Stimulated activated CD8-positive, alpha-beta memory T cell treated with anti-CD3 and anti-CD28 coated beads, Interleukin-15, amount 100 ng/mL, for 1 hour (primary cell): Measurements from ENCODE around the gene PLA2G4E.
A peak's percentile ranks its signal among the peaks of the same experiment; 100 is the strongest.

Experiments used
- DNase-seq: peaks from one replicate; pipeline ENCODE4 v3.0.0-alpha.2; 2020; ENCODE audit warnings: low read depth

PLA2G4E gene, protein sequence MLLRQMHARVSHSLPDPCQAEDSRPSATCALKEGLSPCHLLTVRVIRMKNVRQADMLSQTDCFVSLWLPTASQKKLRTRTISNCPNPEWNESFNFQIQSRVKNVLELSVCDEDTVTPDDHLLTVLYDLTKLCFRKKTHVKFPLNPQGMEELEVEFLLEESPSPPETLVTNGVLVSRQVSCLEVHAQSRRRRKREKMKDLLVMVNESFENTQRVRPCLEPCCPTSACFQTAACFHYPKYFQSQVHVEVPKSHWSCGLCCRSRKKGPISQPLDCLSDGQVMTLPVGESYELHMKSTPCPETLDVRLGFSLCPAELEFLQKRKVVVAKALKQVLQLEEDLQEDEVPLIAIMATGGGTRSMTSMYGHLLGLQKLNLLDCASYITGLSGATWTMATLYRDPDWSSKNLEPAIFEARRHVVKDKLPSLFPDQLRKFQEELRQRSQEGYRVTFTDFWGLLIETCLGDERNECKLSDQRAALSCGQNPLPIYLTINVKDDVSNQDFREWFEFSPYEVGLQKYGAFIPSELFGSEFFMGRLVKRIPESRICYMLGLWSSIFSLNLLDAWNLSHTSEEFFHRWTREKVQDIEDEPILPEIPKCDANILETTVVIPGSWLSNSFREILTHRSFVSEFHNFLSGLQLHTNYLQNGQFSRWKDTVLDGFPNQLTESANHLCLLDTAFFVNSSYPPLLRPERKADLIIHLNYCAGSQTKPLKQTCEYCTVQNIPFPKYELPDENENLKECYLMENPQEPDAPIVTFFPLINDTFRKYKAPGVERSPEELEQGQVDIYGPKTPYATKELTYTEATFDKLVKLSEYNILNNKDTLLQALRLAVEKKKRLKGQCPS

DNA sequence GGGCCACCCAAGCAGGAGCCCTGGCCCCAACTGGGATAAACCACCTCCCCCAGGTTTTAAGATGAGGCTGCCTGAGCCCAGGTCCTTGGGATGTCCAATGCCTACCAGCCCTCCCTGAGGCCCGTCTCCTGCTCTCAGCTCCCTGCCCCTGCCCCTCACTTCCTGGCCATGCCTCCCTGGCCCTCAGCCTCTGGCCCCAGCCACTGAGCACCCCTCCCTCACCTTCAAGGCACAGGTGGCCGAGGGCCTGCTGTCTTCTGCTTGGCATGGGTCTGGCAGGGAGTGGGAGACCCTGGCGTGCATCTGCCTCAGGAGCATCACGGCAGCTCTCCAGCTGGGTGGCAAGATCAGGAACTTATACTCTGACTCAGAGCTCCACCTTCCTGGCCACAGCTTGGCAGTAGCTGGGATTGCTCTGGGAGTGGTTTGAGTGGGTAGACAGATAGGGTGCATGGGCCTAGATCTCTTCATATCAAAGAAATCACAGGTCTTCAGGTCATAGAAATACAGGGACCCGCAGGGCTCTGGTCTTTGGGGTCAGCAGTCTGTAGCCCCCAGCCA is at the start of gene PLA2G4E:
PLA2G4E (minus strand) TSS at position 330 of the 561 bp plus-strand sequence; CDS start at position 318, 12 bp downstream.
- DNase-seq, result no peak

DNA sequence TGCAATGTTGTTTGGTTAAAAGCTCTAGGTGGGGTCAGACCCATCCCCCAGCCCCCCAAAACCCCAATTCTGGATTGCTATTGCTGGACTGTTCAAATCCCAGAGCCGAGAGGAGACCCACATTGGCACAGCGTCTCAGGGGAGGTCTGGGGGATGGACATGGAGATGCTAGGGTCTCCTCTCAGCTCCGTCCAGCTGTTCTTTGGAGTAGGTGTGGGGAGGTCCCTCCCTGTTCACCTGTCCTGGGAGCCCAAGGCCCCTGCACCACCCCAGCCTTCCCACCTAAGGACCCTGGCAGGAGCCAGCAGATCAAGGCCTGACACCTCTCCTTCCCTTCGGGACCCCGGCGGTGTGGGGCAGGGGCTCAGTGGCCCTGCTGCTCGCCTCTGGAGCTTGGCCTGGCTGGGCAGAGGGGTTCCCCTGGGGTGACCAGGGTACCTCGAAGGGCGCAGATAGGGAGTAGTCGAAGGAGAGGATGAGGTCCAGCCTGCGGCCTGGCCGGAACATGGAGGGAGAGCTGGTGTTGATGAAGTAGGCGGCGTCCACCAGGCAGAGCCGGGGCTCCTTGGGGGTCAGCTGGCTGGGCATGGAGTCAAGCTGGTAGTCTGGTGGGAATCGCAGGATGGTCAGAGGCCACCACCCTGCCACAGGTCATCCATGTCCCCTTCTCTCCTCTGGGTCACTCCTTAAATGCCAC is 49.6 kb upstream of the PLA2G4E start:
- no peak for DNase-seq

DNA sequence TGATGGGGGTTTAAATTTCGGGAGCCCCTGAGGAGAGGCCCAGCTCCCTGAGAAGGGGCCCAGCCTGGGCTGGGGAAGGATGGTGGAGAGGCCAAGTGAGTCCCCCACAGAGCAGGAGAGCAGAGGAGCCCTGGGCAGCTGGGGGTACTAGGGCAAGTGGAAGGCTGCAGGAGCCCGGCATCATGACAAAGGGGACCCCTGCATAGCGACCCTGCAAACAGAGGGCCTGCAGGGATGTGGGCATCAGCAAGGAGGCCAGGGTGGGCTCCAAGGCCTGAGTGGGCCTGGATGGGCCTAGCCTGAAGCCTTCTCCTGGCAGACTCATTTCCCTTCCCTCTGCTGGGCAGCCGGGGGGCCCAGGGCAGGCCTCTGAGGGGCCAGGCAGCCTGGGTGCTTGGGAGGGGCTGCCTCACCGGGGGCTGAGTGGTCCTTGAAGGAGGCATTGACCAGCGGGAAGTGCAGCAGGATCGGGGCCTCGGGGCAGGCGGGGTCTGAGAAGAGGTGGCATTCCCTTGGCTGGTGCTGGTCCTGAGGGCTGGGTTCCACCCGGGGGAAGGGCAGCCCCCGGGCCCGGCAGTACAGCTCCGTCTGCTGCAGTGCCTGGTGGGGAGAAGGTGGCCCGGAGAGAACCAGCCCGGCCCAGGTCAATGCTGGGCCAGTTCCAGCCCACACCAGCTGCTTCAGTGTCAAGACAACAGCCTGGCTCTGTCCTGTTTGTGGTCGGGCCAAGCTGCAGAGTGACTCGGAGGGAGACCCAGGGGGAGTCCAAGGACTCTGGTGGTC is 48.8 kb upstream of the PLA2G4E start:
- DNase-seq, result no peak

DNA sequence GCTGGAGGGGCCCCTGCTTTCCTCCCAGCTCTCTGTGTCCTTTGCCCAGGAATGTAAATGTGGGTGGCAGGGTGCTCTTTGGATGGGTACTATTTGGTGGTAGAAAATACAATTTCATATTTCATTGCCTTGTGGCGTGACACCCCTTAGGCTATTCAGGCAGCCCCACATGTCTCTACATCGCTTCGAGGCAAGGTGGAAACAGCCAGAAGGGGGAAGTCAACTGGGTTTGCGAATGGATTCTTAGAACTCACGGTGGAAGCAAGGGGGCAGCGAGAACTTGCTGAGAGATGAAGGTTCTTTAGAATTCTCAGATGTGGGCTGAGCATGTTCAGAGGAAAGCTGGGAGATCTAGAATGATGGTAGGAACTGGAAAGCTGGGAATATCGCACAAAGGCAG is 48.2 kb upstream of the PLA2G4E start:
- no peak for DNase-seq

DNA sequence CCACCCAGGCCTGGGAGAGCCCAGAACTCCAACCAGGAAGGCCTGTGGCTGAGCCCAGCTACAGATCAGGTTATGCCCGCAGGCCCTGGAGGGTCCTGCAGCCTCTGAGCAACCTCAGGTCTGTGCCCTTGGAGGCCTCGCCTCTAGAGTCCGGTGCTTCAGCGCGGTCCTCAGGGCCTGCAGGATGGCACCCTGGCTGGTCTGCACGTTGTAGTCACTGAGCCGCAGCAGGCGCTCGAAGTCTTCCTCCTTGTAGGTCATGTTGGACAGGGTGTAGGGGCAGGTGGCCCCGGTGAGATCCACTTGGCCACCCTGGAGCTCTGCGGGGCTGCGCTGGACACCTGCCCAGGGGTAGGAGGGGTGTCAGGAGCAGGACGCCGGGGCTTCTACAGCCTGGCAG is 47.8 kb upstream of the PLA2G4E start:
- DNase-seq, result no peak

DNA sequence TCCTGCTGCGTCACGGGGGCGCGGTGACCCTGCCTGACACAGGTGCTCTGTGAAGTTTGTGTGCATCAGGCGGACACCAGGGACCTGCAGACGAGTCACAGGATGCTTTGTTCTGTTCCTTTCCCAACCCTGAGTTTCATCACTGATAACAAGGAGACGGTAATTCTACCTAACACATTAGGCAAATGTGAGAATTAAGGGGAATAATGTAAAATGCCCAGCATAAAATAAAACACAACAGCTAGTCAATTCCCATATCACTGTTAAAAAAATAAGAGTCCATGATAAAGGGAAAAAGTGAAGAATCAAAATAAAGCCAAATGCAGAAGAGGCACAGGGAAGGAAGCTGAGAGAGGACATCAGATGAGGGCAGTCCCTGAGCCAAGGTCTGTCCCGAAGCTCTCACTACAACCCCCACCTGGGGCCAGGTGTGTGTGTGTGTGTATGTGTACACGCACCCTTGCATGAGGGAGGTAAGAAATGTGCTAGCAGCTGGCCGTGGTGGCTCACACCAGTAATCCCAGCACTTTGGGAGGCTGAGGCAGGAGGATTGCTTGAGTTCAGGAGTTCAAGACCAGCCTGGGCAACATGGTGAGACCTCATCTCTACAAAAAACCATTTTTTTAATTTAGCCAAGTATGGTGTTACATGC is 46.0 kb upstream of the PLA2G4E start:
- no peak for DNase-seq

DNA sequence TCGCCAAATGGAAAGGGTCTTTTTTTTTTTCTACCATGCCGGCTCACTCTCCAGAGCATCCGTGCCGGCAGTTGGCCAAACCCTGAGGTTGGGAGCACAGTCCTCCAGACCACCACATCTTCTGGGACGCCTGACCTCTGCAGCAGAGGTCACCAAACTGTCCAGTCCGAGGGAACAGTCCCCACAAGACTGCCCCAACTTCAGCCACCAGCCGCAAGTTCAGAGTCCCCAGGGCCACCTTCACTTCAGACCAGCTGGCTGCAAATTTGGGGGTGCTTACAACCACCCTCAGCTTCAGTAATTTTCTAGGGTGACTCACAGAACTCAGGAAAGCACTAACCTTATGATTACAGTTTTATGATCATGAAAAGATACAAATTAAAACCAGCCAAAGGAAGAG is 44.6 kb upstream of the PLA2G4E start:
- no peak for DNase-seq

DNA sequence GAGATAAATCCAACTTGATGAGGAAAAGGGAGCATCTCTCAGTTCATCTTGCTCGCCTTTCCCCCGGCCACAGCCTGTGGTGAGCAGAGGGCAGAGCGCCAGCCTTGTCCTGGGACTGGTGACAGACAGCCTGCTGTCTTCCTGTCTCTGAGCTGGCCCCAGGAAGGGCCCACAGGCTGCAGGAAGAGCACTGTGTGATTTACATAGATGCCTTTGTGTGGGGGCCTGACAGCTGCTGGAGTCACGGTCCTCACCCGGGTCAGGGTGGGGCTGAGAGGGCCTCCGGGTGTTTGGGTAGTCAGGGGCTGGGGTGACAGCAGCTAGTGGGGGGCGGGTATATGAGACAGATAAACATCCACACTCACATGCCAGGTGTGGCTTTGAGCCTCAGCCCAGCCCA is 44.2 kb upstream of the PLA2G4E start:
- DNase-seq, result no peak

DNA sequence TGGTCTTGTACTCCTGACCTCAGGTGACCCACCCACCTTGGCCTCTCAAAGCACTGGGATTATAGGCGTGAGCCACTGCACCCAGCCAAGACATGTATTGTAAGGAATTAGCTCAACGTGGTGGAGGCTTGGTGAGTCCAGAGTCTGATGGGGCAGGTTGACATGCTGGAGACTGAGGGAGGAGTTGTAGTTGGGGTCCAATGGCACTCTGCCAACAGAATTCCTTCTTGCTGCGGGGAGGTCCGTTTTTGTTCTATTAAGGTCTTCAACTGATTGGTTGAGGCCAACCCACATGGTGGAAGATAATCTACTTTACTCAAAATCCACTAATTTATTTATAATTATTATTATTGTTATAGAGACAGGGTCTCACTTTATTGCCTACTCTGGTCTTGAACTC is 43.4 kb upstream of the PLA2G4E start:
- DNase-seq, result no peak

DNA sequence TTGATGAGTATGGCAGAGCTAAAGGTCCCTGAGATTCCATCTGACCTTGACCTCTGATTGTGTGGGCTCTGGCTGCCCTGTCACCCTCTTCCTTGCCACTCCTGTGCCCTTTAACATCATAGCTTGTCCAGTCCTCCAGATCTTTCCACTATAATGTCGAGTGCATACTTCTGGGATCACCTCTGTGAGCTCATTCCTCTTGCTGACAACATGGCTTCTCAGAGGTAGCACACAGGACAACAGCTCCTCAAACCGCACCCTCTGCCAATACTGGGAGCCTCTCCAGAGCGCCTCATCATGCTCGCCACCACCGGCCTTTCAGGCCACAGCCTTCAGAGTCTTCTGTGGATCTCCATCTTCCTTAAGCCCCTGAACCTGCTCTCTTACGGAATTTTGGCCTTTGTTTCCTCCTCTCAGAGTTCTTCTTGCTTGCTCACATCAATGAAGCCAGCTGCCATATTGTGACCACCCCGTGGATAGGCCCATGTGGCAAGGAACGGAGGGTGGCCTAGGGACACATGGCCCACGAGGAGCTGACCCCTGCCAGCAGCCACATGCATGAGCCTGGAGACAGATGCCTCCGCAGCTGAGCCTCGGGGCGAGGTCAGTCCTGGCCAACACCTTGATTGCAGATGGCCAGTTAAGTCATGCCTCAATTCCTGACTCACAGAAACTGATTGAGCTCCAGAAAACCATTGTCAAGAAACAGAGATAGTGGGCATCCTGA is 42.4 kb upstream of the PLA2G4E start:
- no peak for DNase-seq

DNA sequence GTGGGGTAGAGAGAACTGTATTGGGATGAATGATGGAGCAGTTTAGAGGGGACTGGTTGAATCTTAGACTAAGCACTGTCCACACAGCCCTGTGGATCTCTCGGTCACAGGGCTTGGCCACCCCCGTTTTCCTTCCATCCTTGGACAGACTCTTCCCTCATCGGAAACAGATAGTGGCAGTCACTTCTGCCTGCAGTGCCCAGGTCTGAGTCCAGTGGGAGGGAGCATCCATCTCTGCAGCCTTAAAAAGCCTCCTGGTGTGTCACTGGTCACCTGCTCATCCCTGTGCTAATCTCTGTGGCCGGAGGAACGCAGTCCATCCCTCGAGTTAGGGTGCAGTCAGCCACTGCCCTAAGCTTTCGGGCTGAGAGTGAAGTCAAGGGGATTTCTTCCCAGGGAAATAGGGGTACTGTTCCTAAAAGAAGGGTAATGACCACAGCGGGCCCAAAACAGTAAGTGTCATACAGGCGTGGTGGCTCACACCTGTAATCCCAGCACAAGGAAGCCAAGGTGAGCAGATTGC is 41.5 kb upstream of the PLA2G4E start:
- DNase-seq, result no peak

DNA sequence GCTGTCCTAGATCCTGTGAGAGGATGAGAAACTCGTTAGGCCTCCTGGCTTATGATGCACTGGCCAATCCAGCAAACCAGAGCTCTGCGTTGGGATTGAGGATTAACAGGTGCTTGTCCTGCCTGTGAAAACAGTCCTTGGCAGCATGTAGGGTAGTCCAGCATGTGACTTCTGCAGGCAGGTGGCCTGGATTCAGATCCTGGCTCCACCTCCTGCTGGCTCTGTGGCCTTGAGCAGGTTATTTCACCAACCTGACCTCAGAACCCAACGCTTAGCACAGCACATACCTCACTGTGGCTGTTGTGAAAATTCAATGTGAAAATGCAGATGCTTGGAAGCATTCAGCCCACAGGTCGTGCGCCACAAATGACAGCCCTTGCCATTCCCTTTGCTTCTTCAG is 40.0 kb upstream of the PLA2G4E start:
- no peak for DNase-seq

DNA sequence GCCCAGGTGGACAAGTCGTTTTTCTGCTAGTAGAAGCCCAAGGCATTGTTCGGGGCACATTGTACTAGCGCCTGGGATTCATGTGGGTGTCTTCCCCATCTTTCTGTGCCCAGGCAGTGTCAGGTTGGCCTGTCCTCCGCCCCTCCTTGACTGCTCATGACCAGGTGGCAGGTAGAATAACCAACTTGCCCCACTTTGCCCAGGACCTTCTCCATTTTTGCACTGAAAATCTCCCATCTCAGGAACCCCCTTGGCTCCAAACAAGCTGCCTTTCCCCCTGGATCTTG is 39.6 kb upstream of the PLA2G4E start:
- DNase-seq, result no peak

DNA sequence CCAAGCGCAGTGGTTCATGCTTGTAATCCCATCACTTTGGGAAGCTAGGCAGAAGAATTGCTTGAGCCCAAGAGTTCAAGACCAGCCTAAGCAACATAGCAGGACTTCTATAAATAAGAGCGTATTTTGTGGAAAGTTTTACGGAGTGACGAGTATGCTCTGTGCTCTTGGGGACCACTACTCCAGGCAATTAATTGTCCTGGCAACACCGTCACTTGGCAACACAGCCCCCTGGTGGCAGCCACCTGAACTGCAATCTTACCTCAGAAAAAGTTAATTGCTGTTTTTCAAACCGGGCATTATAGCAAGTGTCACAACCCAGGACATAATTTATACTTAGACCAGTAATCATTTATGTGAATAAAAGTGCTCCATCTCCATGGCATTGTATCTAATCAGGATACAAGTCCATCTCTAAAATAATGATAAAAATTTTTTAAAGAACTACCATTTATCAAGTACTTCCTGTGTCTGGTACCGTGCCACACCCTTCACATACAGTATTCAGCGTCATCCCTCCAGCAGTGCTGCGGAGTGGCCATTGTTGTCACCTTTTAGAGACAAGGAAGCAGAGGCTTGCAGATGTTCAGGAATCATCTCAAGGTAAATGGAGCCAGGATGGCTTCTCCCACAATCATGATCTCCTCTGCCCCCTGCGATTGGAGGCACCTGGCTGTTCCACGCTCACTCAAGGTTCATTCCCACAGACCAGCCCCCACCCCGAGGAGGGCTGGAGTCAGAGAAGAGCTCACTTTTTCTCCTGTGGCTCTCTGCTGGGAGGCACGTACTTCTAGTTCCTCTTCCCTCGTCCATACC is 39.0 kb upstream of the PLA2G4E start:
- DNase-seq, result peak; percentile 63

DNA sequence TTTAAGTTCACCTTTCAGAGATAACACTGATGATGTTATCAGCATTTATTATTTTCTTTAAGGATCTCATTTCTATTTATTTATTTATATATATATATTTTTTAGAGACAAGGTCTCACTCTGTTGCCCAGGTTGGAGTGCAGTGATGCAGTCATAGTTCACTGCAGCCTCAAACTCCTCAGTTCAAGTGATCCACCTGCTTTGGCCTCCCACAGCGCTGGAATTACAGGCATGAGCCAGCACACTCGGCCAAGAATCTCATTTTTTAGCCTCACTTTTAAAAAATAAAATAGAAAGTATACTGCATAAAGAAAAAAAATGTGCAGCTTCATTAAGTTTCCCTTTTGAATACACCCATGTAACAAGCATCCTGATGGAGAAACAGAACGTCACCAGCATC is 37.9 kb upstream of the PLA2G4E start:
- no peak for DNase-seq

DNA sequence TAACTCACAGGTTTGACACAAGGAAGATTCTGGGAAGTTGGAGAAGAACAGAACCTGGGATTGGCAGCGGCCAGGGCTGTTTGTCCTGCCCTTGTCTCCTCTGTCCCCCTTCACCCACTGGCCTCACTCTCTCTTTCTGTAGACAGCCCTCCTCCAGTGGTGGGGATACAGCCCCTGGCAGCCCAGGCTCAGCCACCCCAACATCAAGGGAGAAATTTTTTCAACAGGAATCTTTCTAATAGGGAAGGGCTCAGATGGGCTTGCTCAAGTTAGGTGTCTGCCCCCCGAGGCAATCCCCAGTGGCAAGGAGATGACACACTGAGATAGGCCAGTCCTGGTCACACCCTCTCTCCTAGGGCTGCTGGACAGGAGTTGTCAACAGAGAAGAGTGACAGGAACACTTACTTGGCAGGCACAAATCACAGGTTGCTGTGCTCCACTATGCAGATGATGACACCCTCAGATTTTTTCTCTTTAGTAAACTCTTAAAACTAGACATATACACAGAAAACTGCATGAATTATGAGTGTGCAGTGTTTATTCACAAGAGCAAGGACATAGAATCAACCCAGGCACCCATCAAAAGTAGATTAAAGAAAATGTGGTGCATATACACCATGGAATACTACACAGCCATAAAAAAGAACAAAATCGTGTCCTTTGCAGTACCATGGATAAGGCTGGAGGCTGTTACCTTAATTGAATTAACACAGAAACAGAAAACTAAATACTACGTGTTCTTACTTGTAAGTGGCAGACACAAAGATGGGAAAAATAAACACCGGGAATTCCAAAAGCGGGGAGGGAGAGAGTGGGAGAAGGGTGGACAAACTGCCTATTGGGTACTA is 37.2 kb upstream of the PLA2G4E start:
- DNase-seq, result no peak

DNA sequence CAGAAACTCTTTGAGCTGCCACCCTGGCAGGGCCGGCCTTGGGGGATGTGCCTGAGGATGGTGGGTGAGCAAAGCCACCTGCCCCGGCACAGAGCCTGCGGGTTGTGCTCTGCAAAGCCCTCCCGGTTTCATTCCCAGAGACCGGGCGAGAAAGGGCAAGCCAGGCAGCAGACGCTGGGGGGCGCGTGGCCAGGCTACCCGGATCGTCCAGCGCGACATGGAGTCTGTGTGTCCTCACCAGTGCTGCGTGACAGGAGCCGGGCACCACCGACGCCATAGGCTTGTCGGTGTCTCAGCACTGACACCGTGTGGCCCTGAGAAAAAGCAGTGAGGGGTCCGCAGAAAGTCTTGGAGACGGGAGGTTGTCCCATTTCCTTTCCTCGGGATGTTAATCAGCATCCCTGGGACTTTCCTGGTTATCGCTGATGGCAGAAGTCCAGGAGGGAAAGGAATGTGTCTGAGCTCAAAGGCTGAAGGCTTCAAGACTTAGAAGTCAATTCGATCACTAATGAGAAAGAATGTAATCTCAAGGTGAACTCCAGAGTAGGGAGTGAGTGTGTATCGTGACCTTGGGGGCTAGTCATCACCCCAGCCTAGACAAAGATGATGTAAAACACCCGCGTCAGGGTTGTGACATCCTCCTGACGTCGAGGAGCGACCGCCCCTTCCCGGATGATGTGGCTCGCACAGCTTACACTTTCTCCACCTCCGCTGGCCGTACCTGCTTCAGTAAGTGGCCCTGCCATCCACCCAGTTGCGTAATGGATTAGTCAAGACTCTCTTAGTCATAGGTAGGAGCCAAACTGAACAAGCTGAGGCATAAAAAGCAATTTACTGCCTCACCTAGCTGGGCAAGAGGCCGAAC is 36.3 kb upstream of the PLA2G4E start:
- no peak for DNase-seq

DNA sequence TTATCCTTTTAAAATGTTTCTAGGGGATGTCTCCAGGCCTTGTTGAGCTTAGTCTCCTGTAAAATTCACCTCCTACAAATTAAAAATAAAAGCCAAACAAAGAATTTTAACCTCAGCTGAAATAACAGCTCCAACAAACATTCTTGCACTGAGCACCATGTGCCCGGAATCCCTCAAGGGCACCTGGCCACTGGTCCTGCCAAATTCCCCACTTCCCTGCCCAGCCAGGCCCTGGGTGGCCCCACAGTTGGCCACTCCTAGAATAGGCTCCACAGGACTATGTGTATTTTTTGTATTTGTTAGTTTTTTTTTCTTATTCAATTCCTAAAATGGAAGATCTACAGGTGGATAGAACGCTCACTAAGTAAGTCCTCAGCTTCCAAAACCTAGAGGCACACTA is 33.1 kb upstream of the PLA2G4E start:
- no peak for DNase-seq
